ENCODE data around the gene CCN6. TPM values are rescaled to one million over a fixed set of nuclear protein-coding genes. Genes with fewer than 3 reads are reported as not detected.

CCN6 gene
- total and polyA plus RNA-seq, 7 experiments from 2014 or later: 0.13 TPM; not detected in 6

GRCh38 chr6:112030961-112031660 is 22.8 kb upstream of the CCN6 start:
- ChIA-PET CTCF (interaction anchor here (0.9 to 4.7 kb wide), 3 partner anchors 9 to 21 kb away, joined by 3 to 50 read pairs (median 12); no protein-coding TSS in a partner anchor), POLR2A (interaction anchor here (0.5 to 3.4 kb wide), 6 partner anchors 10 to 337 kb away, joined by 3 to 18 read pairs (median 4); no protein-coding TSS in a partner anchor)
- Mint-ChIP-seq H3K4me3 (peak overlapping the region in 8 of 10 donors; percentile 14 to 83 (median 41)), H3K27me3 (peaks cover 0 to 3% (median 0%) of the 10 kb centered on the region in 5 donors), H3K9me3 (peaks cover 0 to 9% (median 3%) of the 10 kb centered on the region in 11 donors), H3K4me1 (peaks cover 50 to 97% (median 92%) of the 10 kb centered on the region in 7 donors), H3K27ac (peak overlapping the region; percentile 25 to 99 (median 98)), H3K36me3 (peaks cover 0 to 13% (median 3%) of the 10 kb centered on the region in 5 donors)
- H3K9me3 ChIP-seq (ENCODE audit: control insufficient read depth in 2 of 3, low read length in 3 of 3): no peaks in the 10 kb centered on the region
- DNase-seq (no peak), ATAC-seq (no peak)
- H3K27me3 ChIP-seq (ENCODE audit: control insufficient read depth in 2 of 2, insufficient read depth in 2 of 2, low read length in 2 of 2): no peaks in the 10 kb centered on the region
- no peak overlapping the region for H3K4me3 ChIP-seq (ENCODE audit: low read length)
- peaks cover 34 to 86% of the 10 kb centered on the region in 2 donors for H3K4me1 ChIP-seq (ENCODE audit: control insufficient read depth in 2 of 2, insufficient read depth in 2 of 2, low read length in 2 of 2)
- no peaks in the 10 kb centered on the region for H3K36me3 ChIP-seq (ENCODE audit: control insufficient read depth in 2 of 3, insufficient read depth in 3 of 3, low read length in 3 of 3)
- H3K27ac ChIP-seq (ENCODE audit: low read depth, low read length): no peak overlapping the region
- intact Hi-C loops (cut with micrococcal nuclease): loop anchor here in 1 of 2 donors (1.0 kb wide), 1 partner anchor 9 kb away; no protein-coding TSS in a partner anchor

GRCh38 chr6:112031960-112032359 is 21.9 kb upstream of the CCN6 start:
- no peaks in the 10 kb centered on the region for H3K36me3 ChIP-seq (ENCODE audit: control insufficient read depth in 2 of 3, insufficient read depth in 3 of 3, low read length in 3 of 3)
- H3K4me3 ChIP-seq (ENCODE audit: low read length): no peak overlapping the region
- no peaks in the 10 kb centered on the region for H3K27me3 ChIP-seq (ENCODE audit: control insufficient read depth in 2 of 2, insufficient read depth in 2 of 2, low read length in 2 of 2)
- H3K36me3 Mint-ChIP-seq: peaks cover 0 to 9% (median 0%) of the 10 kb centered on the region in 5 donors
- H3K4me3 Mint-ChIP-seq: peak overlapping the region in 1 of 10 donors; percentile 83
- peaks cover 0 to 9% (median 0%) of the 10 kb centered on the region in 11 donors for H3K9me3 Mint-ChIP-seq
- H3K27ac ChIP-seq (ENCODE audit: low read depth, low read length): no peak overlapping the region
- CTCF ChIA-PET: interaction anchor here (0.9 to 4.7 kb wide), 3 partner anchors 11 to 158 kb away, joined by 5 to 50 read pairs (median 12); partner anchors contain the start of gene FYN
- intact Hi-C loops (cut with micrococcal nuclease): no loop called here
- ATAC-seq (no peak), DNase-seq (no peak)
- H3K9me3 ChIP-seq (ENCODE audit: control insufficient read depth in 2 of 3, low read length in 3 of 3): no peaks in the 10 kb centered on the region
- H3K27me3 Mint-ChIP-seq: peaks cover 0 to 3% (median 0%) of the 10 kb centered on the region in 5 donors
- H3K4me1 Mint-ChIP-seq: peaks cover 53 to 97% (median 92%) of the 10 kb centered on the region in 7 donors
- POLR2A ChIA-PET: interaction anchor here (1.0 to 3.4 kb wide), 7 partner anchors 9 to 782 kb away, joined by 3 to 18 read pairs (median 4); no protein-coding TSS in a partner anchor
- H3K27ac Mint-ChIP-seq: peak overlapping the region in 6 of 9 donors; percentile 44 to 99 (median 94)
- peaks cover 30 to 85% of the 10 kb centered on the region in 2 donors for H3K4me1 ChIP-seq (ENCODE audit: control insufficient read depth in 2 of 2, insufficient read depth in 2 of 2, low read length in 2 of 2)

- Histone ChIP-seq H3K36me3 (ENCODE audit: control insufficient read depth in 2 of 3, insufficient read depth in 3 of 3, low read length in 3 of 3) (no peaks in the 10 kb centered on the region), H3K27me3 (ENCODE audit: control insufficient read depth in 2 of 2, insufficient read depth in 2 of 2, low read length in 2 of 2) (no peaks in the 10 kb centered on the region), H3K9me3 (ENCODE audit: control insufficient read depth in 2 of 3, low read length in 3 of 3) (no peaks in the 10 kb centered on the region), H3K4me1 (ENCODE audit: control insufficient read depth in 2 of 2, insufficient read depth in 2 of 2, low read length in 2 of 2) (peaks cover 22 to 84% of the 10 kb centered on the region in 2 donors), H3K27ac (ENCODE audit: low read depth, low read length) (no peak overlapping the region), H3K4me3 (ENCODE audit: low read length) (no peak overlapping the region)
- peaks cover 0 to 7% (median 0%) of the 10 kb centered on the region in 5 donors for H3K36me3 Mint-ChIP-seq
- ATAC-seq (no peak), DNase-seq (no peak)
- CTCF ChIA-PET: interaction anchor here (0.9 to 4.7 kb wide), 3 partner anchors 10 to 159 kb away, joined by 5 to 50 read pairs (median 12); partner anchors contain the start of gene FYN
- H3K4me1 Mint-ChIP-seq: peaks cover 48 to 97% (median 92%) of the 10 kb centered on the region in 7 donors
- peaks cover 0 to 3% (median 0%) of the 10 kb centered on the region in 5 donors for H3K27me3 Mint-ChIP-seq
- intact Hi-C loops (cut with micrococcal nuclease): no loop called here
- POLR2A ChIA-PET: interaction anchor here (0.7 to 3.4 kb wide), 7 partner anchors 8 to 782 kb away, joined by 3 to 18 read pairs (median 3); no protein-coding TSS in a partner anchor
- peaks cover 0 to 9% (median 0%) of the 10 kb centered on the region in 11 donors for H3K9me3 Mint-ChIP-seq
- peak overlapping the region in 5 of 9 donors; percentile 39 to 99 (median 46) for H3K27ac Mint-ChIP-seq
- no peak overlapping the region for H3K4me3 Mint-ChIP-seq
Observed at GRCh38 chr6:112032728-112033127, 21.2 kb upstream of the CCN6 start.

- CTCF ChIA-PET: interaction anchor here (0.9 to 4.7 kb wide), 3 partner anchors 9 to 24 kb away, joined by 3 to 50 read pairs (median 12); no protein-coding TSS in a partner anchor
- Histone ChIP-seq H3K4me1 (ENCODE audit: control insufficient read depth in 2 of 2, insufficient read depth in 2 of 2, low read length in 2 of 2) (peaks cover 9 to 78% of the 10 kb centered on the region in 2 donors), H3K4me3 (ENCODE audit: low read length) (no peak overlapping the region), H3K27me3 (ENCODE audit: control insufficient read depth in 2 of 2, insufficient read depth in 2 of 2, low read length in 2 of 2) (no peaks in the 10 kb centered on the region), H3K9me3 (ENCODE audit: control insufficient read depth in 2 of 3, low read length in 3 of 3) (no peaks in the 10 kb centered on the region), H3K36me3 (ENCODE audit: control insufficient read depth in 2 of 3, insufficient read depth in 3 of 3, low read length in 3 of 3) (no peaks in the 10 kb centered on the region), H3K27ac (ENCODE audit: low read depth, low read length) (peak overlapping the region; percentile 25)
- ATAC-seq (no peak), DNase-seq (no peak)
- peaks cover 0 to 3% (median 0%) of the 10 kb centered on the region in 5 donors for H3K27me3 Mint-ChIP-seq
- peak overlapping the region in 9 of 10 donors; percentile 7 to 57 (median 25) for H3K4me3 Mint-ChIP-seq
- POLR2A ChIA-PET: interaction anchor here (0.7 to 1.3 kb wide), 5 partner anchors 8 to 53 kb away, joined by 3 to 4 read pairs (median 3); partner anchors contain the start of genes FAM229B and TUBE1
- peaks cover 0 to 6% (median 0%) of the 10 kb centered on the region in 11 donors for H3K9me3 Mint-ChIP-seq
- intact Hi-C loops (cut with micrococcal nuclease): no loop called here
- H3K27ac Mint-ChIP-seq: peak overlapping the region in 8 of 9 donors; percentile 28 to 90 (median 54)
- H3K4me1 Mint-ChIP-seq: peaks cover 38 to 95% (median 81%) of the 10 kb centered on the region in 7 donors
- peaks cover 0 to 2% (median 0%) of the 10 kb centered on the region in 5 donors for H3K36me3 Mint-ChIP-seq
Observed at GRCh38 chr6:112033791-112034615, 19.9 kb upstream of the CCN6 start.

- ATAC-seq (peak; percentile 44), DNase-seq (no peak)
- Mint-ChIP-seq H3K4me3 (peak overlapping the region in 7 of 10 donors; percentile 7 to 48 (median 19)), H3K9me3 (no peaks in the 10 kb centered on the region), H3K27ac (peak overlapping the region in 8 of 9 donors; percentile 28 to 90 (median 60)), H3K27me3 (peaks cover 0 to 3% (median 0%) of the 10 kb centered on the region in 5 donors), H3K36me3 (peaks cover 0 to 2% (median 0%) of the 10 kb centered on the region in 5 donors), H3K4me1 (peaks cover 33 to 95% (median 81%) of the 10 kb centered on the region in 7 donors)
- intact Hi-C loops (cut with micrococcal nuclease): no loop called here
- Histone ChIP-seq H3K4me1 (ENCODE audit: control insufficient read depth in 2 of 2, insufficient read depth in 2 of 2, low read length in 2 of 2) (peaks cover 3 to 72% of the 10 kb centered on the region in 2 donors), H3K36me3 (ENCODE audit: control insufficient read depth in 2 of 3, insufficient read depth in 3 of 3, low read length in 3 of 3) (no peaks in the 10 kb centered on the region), H3K27ac (ENCODE audit: low read depth, low read length) (no peak overlapping the region), H3K4me3 (ENCODE audit: low read length) (no peak overlapping the region), H3K9me3 (ENCODE audit: control insufficient read depth in 2 of 3, low read length in 3 of 3) (no peaks in the 10 kb centered on the region), H3K27me3 (ENCODE audit: control insufficient read depth in 2 of 2, insufficient read depth in 2 of 2, low read length in 2 of 2) (no peaks in the 10 kb centered on the region)
- ChIA-PET POLR2A (interaction anchor here (0.7 to 12.2 kb wide), 4 partner anchors 8 to 52 kb away, joined by 3 to 175 read pairs (median 4); partner anchors contain the start of genes FAM229B and TUBE1), CTCF (interaction anchor here (4.7 kb wide), 1 partner anchor 8 kb away, joined by 50 read pairs; no protein-coding TSS in a partner anchor)
Observed at GRCh38 chr6:112034616-112034995, 19.3 kb upstream of the CCN6 start.
